Measurements from ENCODE around the gene MUS81. TPM values are rescaled to one million over a fixed set of nuclear protein-coding genes. Genes with fewer than 3 reads are reported as not detected.
"Not testable (repeated sequence)": the region's sequence is repeated elsewhere in the genome, so short reads cannot be mapped to it uniquely, and the experiment has no call there.

The MUS81 gene
- polyA plus RNA-seq, 2 of the 4 experiments (the other 2 are of a cell fraction) = 27.8 to 33.4 TPM

DNA sequence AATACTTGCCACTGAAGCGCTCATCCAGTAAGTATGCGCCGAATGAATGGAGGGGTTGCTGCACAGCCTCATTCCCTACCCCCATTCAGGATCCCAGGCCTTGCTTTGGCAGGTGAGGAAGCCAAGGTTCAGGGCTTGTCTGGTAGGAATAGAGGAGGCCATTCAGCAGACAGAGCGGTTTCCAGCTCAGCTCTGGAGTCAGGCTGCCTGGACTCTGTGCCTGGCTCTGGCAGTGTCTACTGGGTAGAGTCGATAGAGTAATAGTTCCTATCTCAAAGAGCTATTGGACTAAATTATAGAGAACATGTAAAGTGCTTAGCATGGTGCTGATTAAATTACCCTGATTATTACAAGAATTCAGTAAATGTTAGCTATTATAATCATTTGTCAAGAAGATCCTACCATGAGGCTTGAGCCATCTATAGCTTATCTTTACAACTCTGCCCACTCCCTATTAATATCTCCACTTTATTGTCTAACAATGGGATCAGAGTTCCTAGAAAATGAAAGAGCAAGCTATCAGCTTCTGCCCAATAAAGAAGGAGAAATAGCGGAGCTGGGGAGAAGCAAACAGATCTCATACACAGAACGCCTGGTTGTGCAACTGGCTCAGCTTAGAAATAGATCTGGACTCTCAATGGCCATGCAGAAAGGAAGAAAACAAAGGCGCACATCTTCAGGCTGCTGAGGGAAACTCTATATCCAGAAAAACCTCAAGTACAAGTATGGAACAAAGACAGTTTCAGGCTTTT is 33.1 kb upstream of the MUS81 start:
- FAIRE-seq = no peak
- 74% methylated on average over 8 of the region's 8 CpGs for whole genome bisulfite sequencing (ENCODE audit: missing lambda C conversion rate)
- POLR2A ChIA-PET = interaction anchor here (0.5 to 0.7 kb wide), 2 partner anchors 31 to 174 kb away, joined by 3 to 4 read pairs; no protein-coding TSS in a partner anchor
- DNase-seq (ENCODE audit: low read depth in 1 of 2, low spot score in 1 of 2) = no peak
- Histone ChIP-seq H3K4me1 (no peaks in the 10 kb centered on the region), H3K9me3 (no peaks in the 10 kb centered on the region), H3K4me3 (no peak overlapping the region), H3K27ac (no peak overlapping the region), H3K4me2 (no peak overlapping the region)
- TF ChIP-seq, protein P1, sequence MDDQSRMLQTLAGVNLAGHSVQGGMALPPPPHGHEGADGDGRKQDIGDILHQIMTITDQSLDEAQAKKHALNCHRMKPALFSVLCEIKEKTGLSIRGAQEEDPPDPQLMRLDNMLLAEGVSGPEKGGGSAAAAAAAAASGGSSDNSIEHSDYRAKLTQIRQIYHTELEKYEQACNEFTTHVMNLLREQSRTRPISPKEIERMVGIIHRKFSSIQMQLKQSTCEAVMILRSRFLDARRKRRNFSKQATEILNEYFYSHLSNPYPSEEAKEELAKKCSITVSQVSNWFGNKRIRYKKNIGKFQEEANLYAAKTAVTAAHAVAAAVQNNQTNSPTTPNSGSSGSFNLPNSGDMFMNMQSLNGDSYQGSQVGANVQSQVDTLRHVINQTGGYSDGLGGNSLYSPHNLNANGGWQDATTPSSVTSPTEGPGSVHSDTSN (IDR thresholded peaks at IDR 0.05) = no peak
- no peak for TF ChIP-seq JUN (IDR thresholded peaks at IDR 0.05)
- TF ChIP-seq SREBF2 (IDR thresholded peaks at IDR 0.05) = no peak
- TF ChIP-seq, protein P2, sequence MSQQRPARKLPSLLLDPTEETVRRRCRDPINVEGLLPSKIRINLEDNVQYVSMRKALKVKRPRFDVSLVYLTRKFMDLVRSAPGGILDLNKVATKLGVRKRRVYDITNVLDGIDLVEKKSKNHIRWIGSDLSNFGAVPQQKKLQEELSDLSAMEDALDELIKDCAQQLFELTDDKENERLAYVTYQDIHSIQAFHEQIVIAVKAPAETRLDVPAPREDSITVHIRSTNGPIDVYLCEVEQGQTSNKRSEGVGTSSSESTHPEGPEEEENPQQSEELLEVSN (IDR thresholded peaks at IDR 0.05; ENCODE audit: borderline replicate concordance, low read depth) = no peak
- no peak for TF ChIP-seq NR3C1 (IDR thresholded peaks at IDR 0.05)
- ATAC-seq = no peak
- CTCF ChIA-PET = interaction anchor here (0.5 to 3.9 kb wide), 11 partner anchors 9 to 194 kb away, joined by 3 to 25 read pairs (median 6); partner anchors contain the start of genes KAT5 and MUS81

DNA sequence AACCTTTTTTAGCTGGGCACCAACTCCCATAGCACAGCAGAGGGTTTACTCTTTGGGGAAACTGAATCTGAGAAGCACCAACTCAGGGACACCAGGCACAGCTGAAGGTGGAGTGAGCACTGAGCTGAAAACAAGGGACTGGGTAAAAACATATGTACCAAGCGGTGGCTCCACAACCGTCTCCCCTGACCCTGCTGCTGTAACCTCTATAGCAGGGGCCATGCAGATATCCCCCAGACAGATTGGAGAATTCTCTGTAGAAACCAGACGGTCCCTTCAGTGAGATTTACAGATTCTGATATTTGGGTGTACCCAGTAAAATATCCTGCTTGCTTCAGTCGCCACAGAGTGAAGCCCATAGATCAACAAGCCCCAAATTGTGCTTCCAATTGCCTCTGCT is 30.8 kb upstream of the MUS81 start:
- WGBS (ENCODE audit: missing lambda C conversion rate) = 31% methylated on average over 4 of the region's 4 CpGs
- no peak for TF ChIP-seq PHF8 (IDR thresholded peaks at IDR 0.05; ENCODE audit: borderline replicate concordance, low read depth)
- no peak for TF ChIP-seq FOSB (CRISPR knock-in tag; IDR thresholded peaks at IDR 0.05)
- no peak for TF ChIP-seq HOXA7 (CRISPR knock-in tag; IDR thresholded peaks at IDR 0.05)
- no peak for TF ChIP-seq EP300 (IDR thresholded peaks at IDR 0.05)
- TF ChIP-seq RFX5 (IDR thresholded peaks at IDR 0.05) = no peak
- no peak for TF ChIP-seq POLR2A (IDR thresholded peaks at IDR 0.05; ENCODE audit: low read length)
- no peak for TF ChIP-seq ZFP36 (IDR thresholded peaks at IDR 0.05; ENCODE audit: borderline replicate concordance, partially characterized antibody)
- no peak for TF ChIP-seq ESRRA (IDR thresholded peaks at IDR 0.05; ENCODE audit: borderline replicate concordance, low read length)
- no peak for TF ChIP-seq RNF2 (IDR thresholded peaks at IDR 0.05; ENCODE audit: borderline replicate concordance, low read depth)
- no peak for TF ChIP-seq MAZ (IDR thresholded peaks at IDR 0.05; ENCODE audit: borderline replicate concordance, low read depth, low read length)
- no peak for TF ChIP-seq KDM1A (IDR thresholded peaks at IDR 0.05; ENCODE audit: low read depth)
- no peak for TF ChIP-seq JUN (IDR thresholded peaks at IDR 0.05)
- FAIRE-seq (no peak), ATAC-seq (0 out of 6 replicates have a peak, but pooled peaks of 1 of the 2 experiments have one; percentile 17), DNase-seq (ENCODE audit: low read depth in 1 of 2, low spot score in 1 of 2) (no peak)
- ChIA-PET CTCF (interaction anchor here (0.6 to 3.9 kb wide), 9 partner anchors 9 to 123 kb away, joined by 3 to 25 read pairs (median 3); partner anchors contain the start of gene KAT5), POLR2A (interaction anchor here (0.8 kb wide), 1 partner anchor 118 kb away, joined by 3 read pairs; no protein-coding TSS in a partner anchor)
- Histone ChIP-seq H3K4me1 (no peaks in the 10 kb centered on the region), H3K9me3 (no peaks in the 10 kb centered on the region), H3K4me2 (no peak overlapping the region), H3K27ac (no peak overlapping the region), H3K4me3 (no peak overlapping the region)

DNA sequence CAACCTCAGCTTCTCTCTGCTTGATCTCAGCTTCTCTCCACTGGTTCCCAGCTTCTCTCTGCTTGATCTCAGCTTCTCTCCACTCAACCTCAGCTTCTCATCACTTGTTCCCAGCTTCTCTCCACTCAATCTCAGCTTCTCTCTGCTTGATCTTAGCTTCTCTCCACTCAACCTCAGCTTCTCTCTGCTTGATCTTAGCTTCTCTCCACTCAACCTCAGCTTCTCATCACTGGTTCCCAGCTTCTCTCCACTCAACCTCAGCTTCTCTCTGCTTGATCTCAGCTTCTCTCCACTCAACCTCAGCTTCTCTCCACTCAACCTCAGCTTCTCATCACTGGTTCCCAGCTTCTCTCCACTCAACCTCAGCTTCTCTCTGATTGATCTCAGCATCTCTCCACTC is 28.0 kb upstream of the MUS81 start:
- H3K4me3 ChIP-seq; H3K4me2 ChIP-seq; H3K9me3 ChIP-seq; ATAC-seq; FAIRE-seq; DNase-seq (ENCODE audit: low read depth in 1 of 2, low spot score in 1 of 2); H3K4me1 ChIP-seq; H3K27ac ChIP-seq; POLR2A ChIA-PET: not testable (repeated sequence)
- CTCF ChIA-PET = interaction anchor here (0.9 to 3.5 kb wide), 5 partner anchors 13 to 127 kb away, joined by 3 to 18 read pairs (median 3); partner anchors contain the start of gene KAT5

DNA sequence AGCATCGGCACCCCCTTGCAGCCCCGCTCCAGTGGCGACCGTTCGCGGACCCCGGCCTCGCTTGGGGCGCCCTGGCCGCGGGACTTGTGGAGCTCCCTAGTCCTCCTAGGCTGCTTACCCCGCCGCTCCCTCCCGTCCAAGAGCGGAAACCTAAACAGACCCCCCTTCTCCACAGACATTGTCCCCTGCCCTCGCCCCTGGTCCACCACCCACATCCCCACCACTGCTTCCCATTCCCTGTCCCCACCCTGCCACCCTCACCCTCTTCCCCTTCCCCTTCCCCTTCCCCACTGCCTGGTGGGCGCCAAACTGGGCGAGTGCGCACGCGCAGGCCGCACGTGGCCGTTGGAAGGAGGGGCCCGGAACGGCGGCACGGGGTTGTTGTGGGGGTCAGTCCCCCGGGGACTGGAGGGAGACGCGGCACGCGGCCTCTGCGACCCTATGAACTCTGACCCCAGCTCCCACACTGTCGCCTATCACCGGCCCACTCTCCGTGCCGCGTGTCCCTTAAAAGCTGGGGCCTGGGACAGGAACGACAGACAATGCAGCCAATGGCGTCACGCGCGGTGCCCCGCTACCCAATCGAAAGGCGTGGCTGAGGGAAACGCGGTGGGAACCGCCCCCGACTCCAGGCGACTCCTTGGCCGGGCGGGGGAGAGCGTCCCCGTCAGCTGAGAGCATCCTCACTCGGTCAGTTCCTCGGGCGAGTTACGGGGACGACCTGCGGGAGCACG is 26.8 kb upstream of the MUS81 start, which contains the start of gene SNX32:
SNX32 (plus strand) TSS at position 667 of the 734 bp plus-strand sequence. CDS start 103 bp downstream, outside the sequence.
- Histone ChIP-seq H3K4me2 (no peak within 1 kb of the TSS), H3K4me1 (no peaks in the 10 kb centered on the region), H3K9me3 (0 out of 3 replicates have a peak, but pooled peaks cover 2% of the 10 kb centered on the region), H3K27ac (no peak within 1 kb of the TSS), H3K4me3 (no peak within 1 kb of the TSS)
- ATAC-seq (peak in 1 of 2 experiments; percentile 87; a peak in 3 of 6 replicates), FAIRE-seq (no peak), DNase-seq (ENCODE audit: low read depth in 1 of 2, low spot score in 1 of 2) (no peak)
- CTCF ChIA-PET = interaction anchor here (0.9 to 3.5 kb wide), 5 partner anchors 14 to 128 kb away, joined by 3 to 18 read pairs (median 3); partner anchors contain the start of gene KAT5
- 62% methylated on average over 42 of the region's 63 CpGs for WGBS (ENCODE audit: missing lambda C conversion rate)
- TF ChIP-seq PHF8 (IDR thresholded peaks at IDR 0.05; ENCODE audit: borderline replicate concordance, low read depth) (no peak), CBX2 (IDR thresholded peaks at IDR 0.05; ENCODE audit: borderline replicate concordance, low read depth) (no peak), HEYL (CRISPR knock-in tag; IDR thresholded peaks at IDR 0.05) (no peak)
- POLR2A ChIA-PET = no interaction called here
